GM18511 (cell line): ENCODE measurements around the gene BRSK2.

Experiments used
- ATAC-seq: cut with Tn5 transposase; IDR thresholded peaks from one replicate; pipeline ENCODE4 v1.9.1; 2021; ENCODE audit warnings: mild to moderate bottlenecking, moderate library complexity; ENCODE audit not compliant: unreplicated experiment

BRSK2 gene

DNA sequence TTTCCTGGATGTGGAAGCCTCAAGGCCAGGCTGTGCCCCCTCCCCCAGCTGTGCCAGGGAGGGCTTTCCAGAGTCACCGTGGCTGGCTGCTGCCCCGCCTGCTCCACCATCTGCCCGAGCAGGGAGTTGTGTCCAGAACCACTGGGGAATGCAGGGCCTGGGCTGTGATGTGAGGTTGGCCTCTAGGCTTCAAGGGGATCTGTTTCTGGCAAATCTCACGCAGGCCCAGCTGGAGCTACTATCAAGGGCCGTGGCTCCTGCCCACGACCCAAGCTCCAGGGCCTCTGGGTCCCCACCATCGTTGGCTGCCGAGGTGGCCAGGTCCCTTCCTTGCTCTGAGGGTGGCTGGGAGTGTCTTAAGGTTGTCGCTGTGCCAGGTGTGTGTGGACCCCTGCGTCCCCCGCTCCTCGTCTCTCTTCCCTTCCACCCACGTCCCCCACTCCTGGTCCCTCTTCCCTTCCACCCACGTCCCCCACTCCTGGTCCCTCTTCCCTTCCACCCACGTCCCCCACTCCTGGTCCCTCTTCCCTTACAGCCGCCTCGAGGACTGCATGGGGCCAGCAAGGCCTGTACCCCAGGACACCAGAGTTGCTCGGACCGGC is 6.1 kb downstream of the BRSK2 start:
- ATAC-seq: no peak

DNA sequence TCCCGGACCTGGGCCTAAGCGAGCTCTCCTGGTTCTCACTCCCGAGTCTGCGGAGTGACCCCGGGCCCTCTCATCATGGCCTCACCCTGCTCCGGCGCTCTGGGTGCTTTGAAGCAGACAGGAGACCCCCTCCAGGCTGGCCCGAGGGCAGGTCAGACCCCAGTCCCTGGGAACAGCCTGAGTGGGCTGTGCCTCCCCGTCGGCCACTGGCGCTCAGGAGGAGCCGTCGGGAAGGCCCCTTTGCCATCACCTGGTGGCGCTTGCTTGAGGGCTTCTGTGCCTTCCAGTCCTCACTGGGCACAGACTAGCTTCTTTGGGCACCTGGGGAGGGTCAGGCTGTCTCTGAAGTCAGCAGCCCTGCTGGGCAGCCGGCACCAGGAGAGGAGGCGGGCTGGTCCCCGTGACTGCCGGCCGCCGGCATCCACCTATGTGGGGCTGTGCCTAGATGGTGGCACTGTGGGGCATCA is 6.7 kb downstream of the BRSK2 start:
- no peak for ATAC-seq

DNA sequence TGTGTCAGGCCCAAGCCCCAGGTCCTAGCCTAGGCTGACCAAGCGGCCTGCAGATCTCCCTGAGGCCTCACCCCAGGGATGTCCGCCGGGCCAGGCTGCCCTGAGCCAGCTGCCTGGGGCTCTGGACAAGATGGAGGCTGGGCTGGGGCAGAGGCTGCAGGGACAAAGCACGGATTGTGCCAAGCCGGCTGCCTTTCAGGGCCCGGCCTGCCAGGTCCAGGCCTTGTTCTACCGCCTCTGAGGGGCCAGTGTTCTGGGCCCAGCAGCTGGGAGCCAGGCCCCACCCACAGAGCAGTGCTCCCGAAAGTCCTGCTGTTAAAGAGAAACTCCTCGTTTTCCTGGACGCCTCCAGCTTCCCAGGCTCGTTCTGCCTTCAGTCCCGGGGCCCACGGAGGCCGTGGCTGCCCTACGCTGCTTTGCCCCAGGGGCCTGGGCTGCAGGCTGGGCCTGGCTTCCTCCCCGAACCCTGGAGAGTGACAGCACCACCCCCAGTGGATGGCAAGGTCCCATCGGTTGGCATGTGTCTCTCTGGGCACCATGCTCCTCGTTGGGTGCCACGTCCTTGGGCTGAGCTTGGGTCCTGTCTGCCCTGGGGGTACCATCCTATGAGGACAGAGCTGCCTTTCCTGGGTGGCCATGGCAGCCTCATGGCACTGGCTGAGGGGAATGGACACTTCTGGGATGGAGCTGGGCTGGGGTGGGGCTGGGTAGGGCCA is 7.6 kb downstream of the BRSK2 start:
- no peak for ATAC-seq

DNA sequence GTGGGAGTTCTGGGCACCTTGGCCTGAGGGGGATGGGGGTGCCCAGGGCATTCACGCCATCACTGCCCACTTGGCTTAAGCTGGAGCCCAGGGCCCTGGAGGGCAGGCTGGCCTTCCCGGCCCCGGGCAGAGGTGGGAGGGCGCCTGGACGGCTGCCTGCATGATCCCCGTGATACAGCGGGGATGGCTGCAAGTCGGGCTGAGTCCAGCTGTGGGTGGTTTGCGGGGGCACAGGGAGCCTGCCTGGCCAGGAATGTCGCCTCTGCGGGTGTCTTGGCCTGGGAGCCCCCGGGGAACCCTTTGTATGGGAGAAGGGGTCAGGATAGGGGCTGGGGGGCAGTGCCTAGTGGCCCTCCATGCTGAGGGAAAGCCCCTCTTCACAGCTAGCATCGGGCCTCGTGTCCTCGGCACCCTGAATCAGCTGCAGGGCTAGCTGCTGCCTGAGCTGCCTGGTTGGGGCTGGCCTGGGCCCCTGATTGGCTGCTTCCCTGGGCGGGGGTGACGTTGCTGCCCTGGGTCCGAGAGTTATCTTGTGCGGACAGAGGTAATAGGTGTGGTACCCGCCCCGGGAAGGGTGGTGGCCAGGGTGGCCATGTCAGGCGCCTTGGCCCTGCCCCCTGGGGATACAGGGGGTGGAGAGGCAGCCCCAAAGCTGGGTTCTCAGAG is 8.3 kb downstream of the BRSK2 start:
- ATAC-seq: no peak

DNA sequence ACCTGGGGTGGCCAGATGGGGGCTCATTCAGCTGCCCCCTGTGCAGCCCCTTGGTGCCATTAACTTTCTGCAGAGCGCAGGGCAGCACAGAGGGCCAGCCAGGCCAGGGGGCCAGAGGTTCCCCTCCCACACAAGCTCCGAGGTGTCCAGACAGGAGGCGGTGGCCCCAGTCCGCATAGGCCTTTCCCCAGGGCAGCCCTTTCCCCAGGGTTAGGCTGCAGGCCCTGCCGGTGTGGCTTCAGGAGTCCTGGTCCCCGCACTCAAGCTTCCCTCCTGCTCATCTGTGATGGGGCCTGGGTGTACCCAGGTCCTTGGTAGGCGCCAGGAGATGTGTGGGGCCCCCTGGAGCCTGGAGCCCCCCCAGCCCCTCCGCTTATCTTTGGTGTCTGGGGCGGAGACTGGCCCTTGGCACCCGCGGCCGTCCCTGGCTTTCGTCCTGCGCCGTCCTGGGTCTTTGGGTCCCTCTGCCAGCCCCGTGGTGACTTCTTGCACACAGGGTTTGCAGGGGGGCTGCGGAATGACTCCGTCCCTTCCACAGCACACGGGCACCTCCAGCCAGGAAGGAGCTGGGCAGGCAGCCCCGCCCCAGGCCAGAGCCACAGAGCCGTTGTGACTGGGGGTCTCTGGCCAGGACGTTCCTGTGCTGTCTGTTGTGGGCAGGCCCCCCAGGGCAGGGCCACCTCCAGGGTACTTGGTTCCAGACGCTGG is 8.9 kb downstream of the BRSK2 start:
- no peak for ATAC-seq

DNA sequence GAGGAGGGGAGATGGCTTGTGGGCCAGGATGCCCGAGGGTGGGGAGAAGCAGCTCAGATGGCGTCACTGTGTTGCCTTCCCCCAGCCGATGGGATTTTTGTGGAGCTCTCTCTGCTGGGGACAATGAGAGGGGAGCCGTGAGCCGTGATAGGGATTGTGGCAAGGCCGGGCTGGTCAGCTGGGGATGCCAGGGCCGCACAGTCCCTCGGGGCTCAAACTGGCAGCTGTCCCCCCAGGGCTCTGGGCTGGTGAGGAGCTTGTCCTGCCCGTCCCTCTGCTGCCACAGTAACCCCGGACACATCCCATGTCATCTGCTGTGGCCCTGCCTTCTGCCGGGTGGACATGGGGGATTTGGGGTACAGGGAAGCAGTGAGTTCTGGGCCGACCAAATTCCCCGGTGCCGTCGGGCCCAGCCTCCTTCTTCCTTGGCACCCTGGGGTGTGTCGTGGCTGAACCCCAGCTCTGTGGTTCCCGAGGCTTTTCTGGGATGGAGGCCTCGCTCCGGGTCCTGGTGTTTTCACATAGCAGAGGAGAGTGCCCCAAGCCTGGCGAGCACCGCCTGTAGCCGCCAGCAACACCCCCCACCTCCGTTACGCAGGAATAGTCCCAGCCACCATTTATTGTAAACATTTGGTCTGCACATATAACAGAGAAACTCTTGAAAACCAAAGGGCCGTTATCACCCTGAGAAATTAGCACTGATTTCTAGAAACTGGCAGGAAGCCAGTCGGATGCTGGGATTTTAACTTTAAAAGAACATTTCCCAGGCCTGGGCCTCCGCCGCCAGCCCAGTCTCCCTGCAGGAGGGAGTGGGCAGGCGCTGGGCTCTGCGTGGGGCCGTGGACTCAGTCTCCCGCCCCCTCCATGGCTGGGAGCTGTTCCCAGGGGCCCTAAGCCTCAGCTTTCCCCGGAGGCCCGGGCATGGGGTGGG is 9.9 kb downstream of the BRSK2 start:
- ATAC-seq: no peak

DNA sequence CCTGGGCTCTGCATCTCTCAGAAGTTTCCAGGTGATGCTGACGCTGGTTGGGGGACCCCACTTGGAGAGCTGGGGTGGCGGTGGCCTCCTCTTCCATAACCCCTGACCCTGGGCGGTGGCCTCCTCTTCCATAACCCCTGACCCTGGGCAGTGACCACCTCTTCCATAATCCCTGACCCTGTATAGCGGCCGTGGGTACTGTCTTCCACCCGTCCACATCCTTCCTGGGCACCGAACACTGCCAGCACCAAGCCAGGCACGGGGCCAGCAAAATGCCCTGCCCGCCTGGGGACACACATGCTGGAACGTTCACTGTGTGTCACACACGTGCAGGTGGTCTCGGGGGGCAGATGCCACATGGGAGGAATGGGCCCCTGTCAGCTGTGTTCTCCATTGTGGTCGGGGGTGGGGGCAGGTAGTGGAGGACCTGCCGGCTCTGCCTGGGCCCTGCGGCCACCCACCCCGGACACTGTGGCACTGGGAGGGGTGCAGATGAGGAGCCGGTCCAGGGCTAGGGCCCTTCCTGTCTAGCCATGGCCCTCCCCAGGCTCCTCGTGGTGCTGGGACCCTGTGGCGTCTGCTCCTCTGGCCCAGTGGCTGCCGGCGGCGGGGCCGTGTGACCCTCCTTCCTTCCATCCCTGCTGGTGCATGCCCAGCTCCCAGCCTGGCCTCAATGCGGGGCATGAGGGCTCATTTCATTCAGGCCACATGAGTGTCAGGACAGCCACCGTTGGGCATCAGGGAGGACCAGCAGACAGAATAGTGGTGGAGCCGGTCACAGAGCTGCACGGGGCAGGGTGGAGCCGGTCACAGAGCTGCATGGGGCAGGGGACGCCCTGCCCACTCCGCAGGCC is 10.8 kb downstream of the BRSK2 start:
- ATAC-seq: no peak

DNA sequence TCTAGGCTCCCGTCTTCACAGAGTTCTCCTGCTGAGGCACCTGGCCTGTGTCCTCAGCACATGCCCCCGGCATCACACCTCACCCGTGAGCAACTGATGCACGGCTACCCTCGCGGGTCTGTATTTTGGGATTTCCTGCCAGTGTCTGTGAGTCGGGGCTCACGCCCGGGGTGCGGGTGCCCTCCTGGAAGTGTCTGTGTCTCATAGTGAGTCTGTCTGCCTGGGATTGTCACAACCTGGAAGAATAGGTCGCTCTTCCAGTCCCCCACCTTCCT is 11.4 kb downstream of the BRSK2 start:
- ATAC-seq: no peak

DNA sequence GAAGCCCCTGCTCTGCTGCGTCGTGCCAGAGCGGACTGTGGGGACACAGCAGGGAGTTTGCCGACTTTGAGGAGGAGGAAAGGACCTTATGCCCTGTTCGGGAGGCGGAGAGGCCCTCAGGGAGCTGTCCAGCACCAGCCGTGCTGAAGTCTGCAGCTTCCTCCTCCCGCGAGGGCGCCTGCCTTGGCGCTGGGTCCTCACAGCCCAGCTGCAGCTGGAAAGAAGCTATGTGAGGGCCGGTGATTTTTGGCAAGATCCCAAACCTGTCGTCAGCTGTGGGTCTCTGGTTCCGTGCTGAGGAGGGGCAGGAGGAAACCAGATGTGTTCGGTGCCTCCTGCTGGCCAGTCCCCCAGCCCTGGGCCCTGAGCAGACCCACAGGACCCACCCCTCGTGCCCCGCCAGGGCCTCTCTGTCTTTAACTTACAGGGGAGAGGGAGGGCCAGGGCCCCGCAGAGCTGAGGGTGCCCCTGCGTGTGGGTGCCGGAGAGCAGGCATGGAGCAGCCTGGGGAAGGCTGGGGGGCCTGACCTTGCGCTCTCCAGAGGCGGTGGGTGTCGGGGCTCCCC is 12.0 kb downstream of the BRSK2 start:
- ATAC-seq: no peak

DNA sequence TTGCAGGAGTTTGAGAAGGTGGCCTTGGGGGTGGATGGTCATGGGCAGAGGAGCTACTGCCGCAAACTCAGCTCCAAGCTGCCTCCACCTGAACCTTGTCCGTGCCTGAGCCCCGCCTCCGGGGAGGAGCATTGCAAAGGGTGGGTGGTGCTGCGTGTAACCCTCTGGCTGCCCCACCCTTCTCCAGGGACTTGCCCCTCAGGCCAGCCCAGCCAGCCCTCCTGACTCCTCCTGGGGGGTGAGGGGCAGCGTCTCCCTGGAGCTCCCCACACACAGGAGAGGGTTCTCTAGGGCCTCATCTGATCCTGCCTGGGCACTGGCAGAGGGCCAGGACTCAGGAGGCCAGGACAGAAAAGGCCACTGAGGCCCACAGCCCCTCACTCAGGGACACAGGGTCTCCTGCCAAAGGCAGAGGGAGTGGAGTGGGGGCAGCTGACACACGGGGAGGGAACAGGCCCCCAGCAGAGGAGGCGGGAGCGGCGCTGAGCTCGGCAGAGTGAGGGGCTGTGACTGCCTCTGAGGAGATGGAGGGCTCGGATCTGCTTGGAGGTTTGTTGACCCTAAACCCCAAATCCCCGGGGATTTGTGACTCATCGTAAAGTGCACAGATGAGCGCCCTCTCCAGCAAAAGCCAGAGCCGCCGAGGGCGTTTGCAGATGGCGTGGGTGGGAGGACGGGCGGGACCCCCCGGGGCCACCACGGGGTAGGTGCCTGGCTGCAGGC is 12.8 kb downstream of the BRSK2 start:
- ATAC-seq: no peak

DNA sequence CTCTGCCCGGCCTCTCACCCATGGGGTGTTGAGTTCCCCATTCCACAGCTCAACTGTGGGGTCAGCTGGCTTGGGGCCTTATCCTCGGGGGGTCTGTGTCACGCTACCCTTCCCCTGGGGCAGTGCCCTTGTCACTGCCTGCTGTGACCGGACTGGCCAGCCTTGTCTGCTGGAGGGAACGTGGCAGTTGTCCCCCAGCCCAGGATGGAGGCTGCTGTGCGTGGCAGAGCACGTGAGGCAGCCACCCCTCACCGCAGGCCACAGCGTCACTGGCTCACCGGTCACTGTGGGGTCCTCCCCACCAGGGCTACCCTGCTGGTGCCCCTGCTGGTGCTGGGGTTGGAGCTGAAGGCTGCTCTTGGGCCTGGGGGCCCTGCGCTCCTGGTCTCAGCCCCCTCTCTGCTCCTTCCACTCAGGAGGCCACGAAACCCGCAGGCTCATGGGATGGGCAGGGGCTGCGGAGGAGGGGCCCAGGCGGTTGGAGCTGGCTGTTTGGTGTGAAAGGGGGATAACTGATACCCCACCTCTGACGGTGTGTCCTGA is 13.4 kb downstream of the BRSK2 start:
- no peak for ATAC-seq

DNA sequence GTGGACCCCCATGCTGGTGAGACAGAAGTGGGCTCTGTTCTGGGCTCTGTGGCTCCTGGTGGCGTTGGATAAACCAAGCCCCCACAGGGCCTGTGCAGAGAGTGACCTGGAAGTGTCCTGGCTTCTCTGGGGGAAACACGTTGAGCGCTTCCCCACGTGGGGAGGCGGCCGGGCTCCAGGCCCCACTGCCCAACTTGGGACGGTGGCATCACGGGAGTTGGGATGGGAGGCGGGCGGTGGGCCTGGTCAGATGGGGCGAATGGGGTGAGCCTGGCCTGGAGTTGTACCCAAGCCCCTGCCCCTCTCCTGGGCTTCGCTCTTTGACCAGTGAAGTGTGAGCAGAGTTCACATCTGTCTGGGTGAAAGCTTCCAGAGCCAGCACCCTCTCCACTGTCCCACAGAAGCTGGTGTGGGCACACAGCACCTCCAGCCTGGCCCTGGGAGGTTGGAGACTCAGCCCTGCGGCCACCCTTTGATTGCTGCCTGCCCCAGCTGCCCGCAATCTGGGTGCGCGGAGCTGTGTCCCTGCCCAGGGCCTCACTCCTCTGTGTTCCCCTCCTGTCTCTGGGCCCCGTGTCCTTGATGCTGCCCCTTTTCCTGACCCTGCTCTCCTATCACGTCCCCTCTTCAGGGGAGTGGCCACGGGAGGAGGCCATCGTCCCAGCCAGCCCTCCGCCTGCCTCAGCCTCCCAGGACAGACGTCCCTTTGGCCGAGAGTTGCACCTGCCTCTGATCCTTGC is 14.2 kb downstream of the BRSK2 start:
- no peak for ATAC-seq

DNA sequence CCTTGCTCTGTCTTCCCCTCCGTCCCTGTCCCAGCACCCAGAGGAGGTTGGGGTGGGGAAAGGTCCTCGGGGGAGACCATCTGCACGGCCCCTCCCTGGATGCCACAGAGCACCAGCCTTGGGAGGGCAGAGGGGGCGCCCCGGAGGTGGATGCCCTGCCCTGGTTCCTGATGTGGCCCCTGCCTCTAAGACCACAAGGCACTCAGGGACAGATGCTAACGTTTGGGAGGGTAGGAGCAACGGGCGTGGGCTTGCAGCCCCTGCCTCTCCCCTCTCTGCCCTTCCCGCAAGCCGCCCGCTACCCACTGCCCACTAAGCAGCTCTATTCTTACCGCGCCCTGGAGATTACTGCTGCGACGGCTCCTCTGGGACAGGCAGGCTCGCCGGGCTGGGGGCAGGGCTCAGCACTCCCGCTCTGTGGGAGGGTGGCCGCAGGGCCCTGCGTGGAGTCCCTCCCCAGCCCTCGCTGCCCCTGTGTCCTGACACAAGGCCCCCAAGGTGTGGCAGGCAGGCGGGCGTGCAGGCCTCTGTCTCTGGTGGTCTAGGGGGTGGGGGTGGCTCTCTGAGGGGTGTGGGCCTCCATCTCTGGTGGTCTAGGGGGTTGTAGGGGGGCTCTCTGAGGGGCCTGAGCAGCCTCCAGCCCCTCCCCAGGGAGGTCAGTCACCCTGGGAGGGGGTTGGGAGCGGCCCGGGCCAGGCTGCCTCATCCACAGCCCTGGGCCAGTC is 14.9 kb downstream of the BRSK2 start:
- ATAC-seq: no peak

DNA sequence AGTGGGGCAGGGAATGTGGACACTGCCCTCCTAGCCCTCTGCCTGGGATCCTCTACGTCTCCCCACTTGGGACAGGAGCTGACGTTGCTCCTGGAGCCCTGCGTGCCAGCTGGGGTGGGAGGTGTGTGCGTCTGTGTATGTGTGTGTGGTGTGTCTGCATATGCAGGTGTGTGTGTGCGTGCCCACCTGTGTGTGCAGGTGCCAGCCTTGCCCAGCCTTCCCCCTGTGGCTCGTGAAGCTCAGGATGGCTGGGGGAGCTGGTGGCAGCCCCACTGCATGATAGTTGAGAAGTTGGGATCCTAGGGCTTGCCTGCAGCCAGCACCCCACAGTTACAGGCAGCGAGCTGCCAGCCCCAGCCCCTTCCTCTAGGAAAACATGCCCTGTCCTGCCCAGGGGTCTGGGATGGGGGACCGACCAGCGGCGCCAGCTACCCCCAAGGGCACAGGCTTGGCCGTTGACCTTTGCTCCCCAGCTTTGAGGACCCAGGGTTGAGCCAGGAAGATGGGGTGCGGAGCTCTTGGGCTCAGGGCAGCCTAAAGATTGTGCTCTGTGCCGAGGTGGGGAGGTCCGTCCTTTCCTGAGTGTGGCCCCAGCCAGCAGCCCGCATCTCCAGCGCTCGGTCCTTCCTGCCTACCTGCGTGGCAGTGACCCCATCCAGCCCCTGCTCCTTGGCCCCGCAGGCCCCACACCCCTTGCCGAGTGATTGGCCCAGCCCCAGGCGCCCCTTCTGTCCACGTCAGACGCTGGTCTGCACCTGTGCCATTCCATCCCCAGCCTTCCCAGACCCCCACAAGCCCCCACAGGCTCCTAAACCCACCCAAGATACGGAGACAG is 15.7 kb downstream of the BRSK2 start:
- no peak for ATAC-seq

DNA sequence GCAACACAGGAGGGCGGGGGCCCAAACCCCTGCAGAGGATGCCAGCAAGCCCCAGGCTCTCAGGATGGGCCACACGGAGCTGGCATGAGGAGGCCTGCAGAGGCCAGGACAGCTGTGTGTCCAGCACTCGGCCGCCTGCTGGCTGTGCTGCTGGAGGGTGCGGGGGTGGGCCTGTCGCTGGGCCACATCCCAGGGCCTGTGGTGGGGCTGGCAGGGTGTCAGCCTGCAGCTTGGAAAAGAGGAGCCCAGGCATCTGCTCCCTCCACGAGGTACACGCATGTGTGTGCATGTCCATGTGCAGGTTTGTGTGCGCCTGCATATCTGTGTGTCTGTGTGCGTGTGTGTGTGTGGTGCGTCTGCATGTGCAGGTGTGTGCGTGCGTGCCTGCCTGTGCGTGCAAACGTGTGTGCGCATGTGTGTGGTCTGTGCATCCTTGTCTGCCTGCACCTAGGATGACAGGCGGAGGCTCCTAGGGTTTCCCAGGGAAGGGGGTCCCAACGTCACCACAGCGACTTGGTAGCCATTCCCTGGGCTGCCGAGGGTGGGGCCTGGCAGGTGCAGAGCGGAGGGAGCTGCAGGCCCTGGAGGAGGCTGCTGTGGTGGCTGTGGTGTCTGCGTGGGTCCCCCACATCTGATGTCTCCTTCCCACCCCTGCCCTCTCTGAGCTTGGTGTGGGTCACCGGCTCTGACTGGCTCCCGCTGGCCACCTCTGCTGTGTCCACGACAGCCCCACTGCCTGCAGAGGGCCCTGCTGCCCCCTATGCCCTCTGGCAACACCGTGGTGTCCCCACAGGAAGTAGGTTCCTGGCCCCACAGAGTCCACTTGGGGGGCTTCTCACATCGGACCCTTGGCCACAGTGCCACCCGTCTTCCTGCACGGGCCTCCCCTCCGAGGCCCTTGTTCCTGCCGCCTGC is 17.1 kb downstream of the BRSK2 start:
- no peak for ATAC-seq
